HUES64 (cell line): ENCODE measurements around the gene CCDC170.

Experiments
- H3K27ac ChIP-seq: 2 replicates; pipeline ENCODE4 v1.7.0; 2013; ENCODE audit warnings: low read depth, low read length, inconsistent platforms
- H3K27me3 ChIP-seq: 2 replicates; pipeline ENCODE4 v1.6.1; 2013; ENCODE audit warnings: mild to moderate bottlenecking, low read length; ENCODE audit not compliant: insufficient read depth
- H3K36me3 ChIP-seq: 2 replicates; pipeline ENCODE4 v1.6.1; 2013; ENCODE audit warnings: mild to moderate bottlenecking, low read length; ENCODE audit not compliant: insufficient read depth
- H3K4me1 ChIP-seq: 2 replicates; pipeline ENCODE4 v1.6.1; 2013; ENCODE audit warnings: mild to moderate bottlenecking, low read length, moderate library complexity; ENCODE audit not compliant: insufficient read depth
- H3K4me3 ChIP-seq: 2 replicates; pipeline ENCODE4 v1.5.1; 2013; ENCODE audit warnings: mild to moderate bottlenecking, low read length, moderate library complexity
- H3K9ac ChIP-seq: 2 replicates; pipeline ENCODE4 v1.6.1; 2013; ENCODE audit warnings: mild to moderate bottlenecking, low read depth, low read length
- H3K9me3 ChIP-seq: 2 replicates; pipeline ENCODE4 v1.6.1; 2013; ENCODE audit warnings: low read depth, low read length; ENCODE audit not compliant: insufficient read depth
- WGBS: fragments of 150-250, 120-280 bp; methylation state at CpG from one replicate; pipeline ENCODE4 v1.1.7; 2013; ENCODE audit warnings: missing lambda C conversion rate; 5-methylcytosine and 5-hydroxymethylcytosine counted together

Gene CCDC170

GRCh38 chr6:151634336-151634720 is 140.5 kb downstream of the CCDC170 start:
- Histone ChIP-seq H3K27me3 (no peaks in the 10 kb centered on the region), H3K9me3 (no peaks in the 10 kb centered on the region), H3K4me1 (peaks cover 8% of the 10 kb centered on the region), H3K4me3 (no peak overlapping the region), H3K27ac (no peak overlapping the region), H3K36me3 (no peaks in the 10 kb centered on the region), H3K9ac (no peak overlapping the region)
- WGBS, result 94% methylated on average over 3 of the region's 3 CpGs

GRCh38 chr6:151635741-151636140 is 141.9 kb downstream of the CCDC170 start:
- no peaks in the 10 kb centered on the region for H3K36me3 ChIP-seq
- WGBS, result 88% methylated on average over 3 of the region's 3 CpGs
- H3K27ac ChIP-seq, result no peak overlapping the region
- H3K9ac ChIP-seq, result no peak overlapping the region
- no peak overlapping the region for H3K4me3 ChIP-seq
- H3K27me3 ChIP-seq, result no peaks in the 10 kb centered on the region
- no peaks in the 10 kb centered on the region for H3K4me1 ChIP-seq
- no peaks in the 10 kb centered on the region for H3K9me3 ChIP-seq

GRCh38 chr6:151637814-151638213 is 144.0 kb downstream of the CCDC170 start:
- Histone ChIP-seq H3K9me3 (no peaks in the 10 kb centered on the region), H3K9ac (no peak overlapping the region), H3K4me3 (no peak overlapping the region), H3K27ac (no peak overlapping the region), H3K36me3 (no peaks in the 10 kb centered on the region), H3K4me1 (no peaks in the 10 kb centered on the region), H3K27me3 (no peaks in the 10 kb centered on the region)
- WGBS, result 95% methylated on average over 3 of the region's 3 CpGs

GRCh38 chr6:151639750-151640149 is 145.9 kb downstream of the CCDC170 start:
- H3K4me1 ChIP-seq, result no peaks in the 10 kb centered on the region
- no peaks in the 10 kb centered on the region for H3K9me3 ChIP-seq
- no peak overlapping the region for H3K27ac ChIP-seq
- no peak overlapping the region for H3K4me3 ChIP-seq
- no peaks in the 10 kb centered on the region for H3K27me3 ChIP-seq
- H3K9ac ChIP-seq, result no peak overlapping the region
- 80% methylated on average over 1 of the region's 1 CpG for WGBS
- no peaks in the 10 kb centered on the region for H3K36me3 ChIP-seq

GRCh38 chr6:151641028-151641427 is 147.2 kb downstream of the CCDC170 start:
- Histone ChIP-seq H3K9ac (no peak overlapping the region), H3K36me3 (no peaks in the 10 kb centered on the region), H3K4me3 (no peak overlapping the region), H3K27ac (no peak overlapping the region), H3K4me1 (no peaks in the 10 kb centered on the region), H3K27me3 (no peaks in the 10 kb centered on the region), H3K9me3 (no peaks in the 10 kb centered on the region)
- 95% methylated on average over 3 of the region's 3 CpGs for WGBS

- H3K9ac ChIP-seq, result no peak overlapping the region
- H3K36me3 ChIP-seq, result no peaks in the 10 kb centered on the region
- H3K9me3 ChIP-seq, result no peaks in the 10 kb centered on the region
- H3K27me3 ChIP-seq, result no peaks in the 10 kb centered on the region
- WGBS, result 73% methylated on average over 12 of the region's 12 CpGs
- H3K27ac ChIP-seq, result no peak overlapping the region
- H3K4me3 ChIP-seq, result no peak overlapping the region
- H3K4me1 ChIP-seq, result peaks cover 6% of the 10 kb centered on the region; the same call in 1 of the 2 replicates
Measured at GRCh38 chr6:151647976-151648639, 154.3 kb downstream of the CCDC170 start.

GRCh38 chr6:151649835-151650234 is 156.0 kb downstream of the CCDC170 start:
- no peaks in the 10 kb centered on the region for H3K27me3 ChIP-seq
- H3K36me3 ChIP-seq, result no peaks in the 10 kb centered on the region
- WGBS, result 92% methylated on average over 3 of the region's 4 CpGs
- no peak overlapping the region for H3K4me3 ChIP-seq
- no peak overlapping the region for H3K27ac ChIP-seq
- H3K9ac ChIP-seq, result no peak overlapping the region
- H3K9me3 ChIP-seq, result peaks cover 6% of the 10 kb centered on the region; the same call in 1 of the 2 replicates
- peaks cover 6% of the 10 kb centered on the region; the same call in 1 of the 2 replicates for H3K4me1 ChIP-seq

GRCh38 chr6:151651639-151652038 is 157.8 kb downstream of the CCDC170 start:
- Histone ChIP-seq H3K9me3 (peaks cover 15% of the 10 kb centered on the region), H3K9ac (no peak overlapping the region), H3K4me3 (no peak overlapping the region), H3K36me3 (no peaks in the 10 kb centered on the region), H3K27me3 (no peaks in the 10 kb centered on the region), H3K27ac (no peak overlapping the region), H3K4me1 (peaks cover 6% of the 10 kb centered on the region; the same call in 1 of the 2 replicates)
- 95% methylated on average over 3 of the region's 3 CpGs for WGBS

- peaks cover 6% of the 10 kb centered on the region; the same call in 1 of the 2 replicates for H3K4me1 ChIP-seq
- WGBS, result 66% methylated on average over 2 of the region's 2 CpGs
Measured at GRCh38 chr6:151652325-151652724, 158.5 kb downstream of the CCDC170 start.

GRCh38 chr6:151655099-151655498 is 161.3 kb downstream of the CCDC170 start:
- H3K36me3 ChIP-seq, result no peaks in the 10 kb centered on the region
- H3K27me3 ChIP-seq, result no peaks in the 10 kb centered on the region
- 100% methylated on average over 2 of the region's 2 CpGs for WGBS
- H3K9me3 ChIP-seq, result peaks cover 15% of the 10 kb centered on the region
- H3K4me1 ChIP-seq, result no peaks in the 10 kb centered on the region
- H3K27ac ChIP-seq, result no peak overlapping the region
- H3K9ac ChIP-seq, result no peak overlapping the region
- no peak overlapping the region for H3K4me3 ChIP-seq

More at GRCh38 chr6:151652325-151652724, 158.5 kb downstream of the CCDC170 start:
- no peak overlapping the region for H3K9ac ChIP-seq
- no peaks in the 10 kb centered on the region for H3K36me3 ChIP-seq
- H3K4me3 ChIP-seq, result no peak overlapping the region
- H3K27ac ChIP-seq, result no peak overlapping the region
- H3K27me3 ChIP-seq, result no peaks in the 10 kb centered on the region
- H3K9me3 ChIP-seq, result peaks cover 15% of the 10 kb centered on the region

GRCh38 chr6:151656392-151656791 is 162.6 kb downstream of the CCDC170 start:
- Histone ChIP-seq H3K36me3 (no peaks in the 10 kb centered on the region), H3K9ac (no peak overlapping the region), H3K27ac (no peak overlapping the region), H3K4me3 (no peak overlapping the region), H3K27me3 (no peaks in the 10 kb centered on the region), H3K9me3 (peaks cover 15% of the 10 kb centered on the region), H3K4me1 (no peaks in the 10 kb centered on the region)
- 99% methylated on average over 3 of the region's 4 CpGs for WGBS

GRCh38 chr6:151658091-151658490 is 164.3 kb downstream of the CCDC170 start:
- H3K9ac ChIP-seq, result no peak overlapping the region
- H3K27ac ChIP-seq, result no peak overlapping the region
- H3K27me3 ChIP-seq, result no peaks in the 10 kb centered on the region
- peaks cover 15% of the 10 kb centered on the region for H3K9me3 ChIP-seq
- WGBS, result 92% methylated on average over 4 of the region's 4 CpGs
- H3K4me1 ChIP-seq, result no peaks in the 10 kb centered on the region
- no peaks in the 10 kb centered on the region for H3K36me3 ChIP-seq
- H3K4me3 ChIP-seq, result no peak overlapping the region
